IMR-90 (cell line): ENCODE measurements around the gene CDH23. TPM values are rescaled to one million over a fixed set of nuclear protein-coding genes. Genes with fewer than 3 reads are reported as not detected.

Source experiments
- ATAC-seq: fragments of 200-7000 bp; cut with Tn5 transposase; 2 replicates; pipeline ENCODE4 v1.9.1; 2020; ENCODE audit warnings: low read depth, mild to moderate bottlenecking, moderate library complexity
- BruUV-seq: library from RNA; stranded (reverse); fragments of 400-500 nt; replicated peaks from 2 replicates; lab custom pipeline; 2021; lab: Mats Ljungman, UMichigan
- CTCF ChIA-PET: fragments of 300-600 bp; formaldehyde crosslinking; extraction: SDS; loops from one replicate; lab custom pipeline; 2021; ENCODE audit warnings: antibody characterized with exemption; lab: Yijun Ruan, JAX
- POLR2A ChIA-PET: fragments of 300-600 bp; sonication (Branson Sonifier 250); formaldehyde crosslinking; loops from one replicate; lab custom pipeline; 2022; ENCODE audit warnings: antibody characterized with exemption; ENCODE audit not compliant: unreplicated experiment; lab: Charles Lee
- DNase-seq: peaks from one replicate; pipeline ENCODE4 v3.0.0; 2013
- H2AFZ ChIP-seq: replicated peaks from 2 replicates; pipeline ENCODE3; 2013; ENCODE audit warnings: low read length, mild to moderate bottlenecking; ENCODE audit not compliant: poor library complexity
- H2AK5ac ChIP-seq: 2 replicates; pipeline ENCODE4 v1.6.1; 2013; ENCODE audit warnings: low read depth, low read length, inconsistent platforms
- H2AK9ac ChIP-seq: replicated peaks from 2 replicates; pipeline ENCODE3; 2013; ENCODE audit warnings: mild to moderate bottlenecking, low read depth, low read length, moderate library complexity; ENCODE audit not compliant: poor library complexity
- H2BK120ac ChIP-seq: 2 replicates; pipeline ENCODE4 v1.6.1; 2013; ENCODE audit warnings: low read depth, low read length, inconsistent platforms
- H2BK15ac ChIP-seq: 3 replicates; pipeline ENCODE4 v1.6.1; 2013; ENCODE audit warnings: low read depth, low read length, inconsistent platforms
- H2BK20ac ChIP-seq: 2 replicates; pipeline ENCODE4 v1.6.1; 2013; ENCODE audit warnings: low read depth, mild to moderate bottlenecking, inconsistent platforms, low read length, moderate library complexity
- H2BK5ac ChIP-seq: 2 replicates; pipeline ENCODE4 v1.6.1; 2013; ENCODE audit warnings: mild to moderate bottlenecking, low read depth, low read length, inconsistent platforms; ENCODE audit not compliant: poor library complexity, severe bottlenecking
- H3K14ac ChIP-seq: replicated peaks from 2 replicates; pipeline ENCODE4 v1.6.1; 2013; ENCODE audit warnings: low read depth, low read length, inconsistent platforms
- H3K18ac ChIP-seq: 2 replicates; pipeline ENCODE4 v1.6.1; 2013; ENCODE audit warnings: low read depth, low read length, control low read depth
- H3K23ac ChIP-seq: 2 replicates; pipeline ENCODE4 v1.6.1; 2013; ENCODE audit warnings: low read depth, low read length, inconsistent platforms
- H3K27ac ChIP-seq: 2 replicates; pipeline ENCODE4 v1.5.1; 2013; ENCODE audit warnings: mild to moderate bottlenecking, control low read depth, low read length; ENCODE audit not compliant: insufficient read depth
- H3K27me3 ChIP-seq: 2 replicates; pipeline ENCODE4 v1.6.1; 2013; ENCODE audit warnings: low read length; ENCODE audit not compliant: control insufficient read depth, insufficient read depth
- H3K36me3 ChIP-seq: 2 replicates; pipeline ENCODE4 v1.6.1; 2013; ENCODE audit warnings: low read length, mixed read lengths; ENCODE audit not compliant: control insufficient read depth, insufficient read depth
- H3K4ac ChIP-seq: 2 replicates; pipeline ENCODE4 v1.6.1; 2013; ENCODE audit warnings: low read depth, low read length, inconsistent platforms
- H3K4me1 ChIP-seq: 2 replicates; pipeline ENCODE4 v1.6.1; 2013; ENCODE audit warnings: low read length, mixed read lengths; ENCODE audit not compliant: control insufficient read depth, insufficient read depth
- H3K4me2 ChIP-seq: 2 replicates; pipeline ENCODE4 v1.6.1; 2013; ENCODE audit warnings: low read depth, mild to moderate bottlenecking, control low read depth, low read length, moderate library complexity
- H3K4me3 ChIP-seq: 2 replicates; pipeline ENCODE4 v1.5.1; 2013; ENCODE audit warnings: low read depth, mild to moderate bottlenecking, control low read depth, low read length, moderate library complexity; ENCODE audit not compliant: insufficient read depth
- H3K56ac ChIP-seq: 2 replicates; pipeline ENCODE4 v1.6.1; 2013; ENCODE audit warnings: low read length, inconsistent platforms; ENCODE audit not compliant: insufficient read depth; ENCODE audit errors: extremely low read depth
- H3K79me1 ChIP-seq, 2 experiments: 2 replicates each; pipeline ENCODE4 v1.6.1; 2013; ENCODE audit warnings: low read length in 2 of 2, inconsistent platforms in 1 of 2, low read depth in 1 of 2
- H3K9ac ChIP-seq: 2 replicates; pipeline ENCODE4 v1.6.1; 2013; ENCODE audit warnings: low read depth, low read length, control low read depth
- H3K9me1 ChIP-seq: 2 replicates; pipeline ENCODE4 v1.6.1; 2013; ENCODE audit warnings: low read length, inconsistent platforms; ENCODE audit not compliant: insufficient read depth
- H3K9me3 ChIP-seq: 2 replicates; pipeline ENCODE4 v1.6.1; 2013; ENCODE audit warnings: low read length; ENCODE audit not compliant: control insufficient read depth, insufficient read depth
- H4K20me1 ChIP-seq: 2 replicates; pipeline ENCODE4 v1.6.1; 2013; ENCODE audit warnings: low read length, inconsistent platforms; ENCODE audit not compliant: insufficient read depth
- H4K5ac ChIP-seq: 2 replicates; pipeline ENCODE4 v1.6.1; 2013; ENCODE audit warnings: mild to moderate bottlenecking, low read depth, low read length, control low read depth
- H4K8ac ChIP-seq, 2 experiments: 2 replicates each; pipeline ENCODE4 v1.6.1; 2013; ENCODE audit warnings: low read depth in 2 of 2, low read length in 2 of 2, control low read depth in 1 of 2, inconsistent platforms in 1 of 2
- H4K91ac ChIP-seq: 2 replicates; pipeline ENCODE4 v1.6.1; 2013; ENCODE audit warnings: low read depth, low read length, inconsistent platforms; ENCODE audit not compliant: insufficient read depth
- BHLHE40 ChIP-seq: fragments of 150-350 bp; IDR thresholded peaks from 2 replicates; pipeline ENCODE4 v1.6.1; 2016; ENCODE audit warnings: mild to moderate bottlenecking, low read depth, low read length
- CEBPB ChIP-seq: IDR thresholded peaks from 2 replicates; pipeline ENCODE4 v1.6.1; 2012; ENCODE audit warnings: low read depth, low read length, improper control_type of control experiment
- FOS ChIP-seq: fragments of 150-350 bp; IDR thresholded peaks from 2 replicates; pipeline ENCODE4 v1.6.1; 2016; ENCODE audit warnings: low read depth, low read length
- MAZ ChIP-seq: IDR thresholded peaks from 2 replicates; pipeline ENCODE4 v1.6.1; 2012; ENCODE audit warnings: low read depth, mild to moderate bottlenecking, low read length, improper control_type of control experiment, moderate library complexity, borderline replicate concordance
- MXI1 ChIP-seq: IDR thresholded peaks from 2 replicates; pipeline ENCODE4 v1.6.1; 2012; ENCODE audit warnings: low read depth, mild to moderate bottlenecking, low read length, moderate library complexity, borderline replicate concordance
- NFE2L2 ChIP-seq: fragments of 150-350 bp; IDR thresholded peaks from 2 replicates; pipeline ENCODE4 v1.6.1; 2016; ENCODE audit warnings: low read depth, mild to moderate bottlenecking, low read length
- RFX5 ChIP-seq: IDR thresholded peaks from 2 replicates; pipeline ENCODE4 v1.8.0; 2012; ENCODE audit warnings: low read depth, mild to moderate bottlenecking, low read length, moderate library complexity
- WGBS, 2 experiments: methylation state at CpG; one replicate each; pipeline versions ENCODE4 v1.1.5 to v1.1.7; 2013; ENCODE audit warnings: missing lambda C conversion rate in 2 of 2; ENCODE audit not compliant: insufficient read length in 1 of 2; ENCODE audit errors: extremely low coverage in 2 of 2; 5-methylcytosine and 5-hydroxymethylcytosine counted together
- dilution Hi-C: fragments of 300-500 bp; cut with HindIII; formaldehyde crosslinking; loops from one replicate; pipeline ENCODE4 v1.14.3; 2018; ENCODE audit warnings: low sequenced_read_pairs; ENCODE audit not compliant: unreplicated experiment
- in situ Hi-C: fragments of 300-500 bp; cut with MboI; formaldehyde crosslinking; loops from 3 replicates; pipeline ENCODE4 v1.14.3; 2019; ENCODE audit warnings: low sequenced_read_pairs, inconsistent platforms, mixed read lengths
- intact Hi-C: fragments of 100-400 bp; cut with micrococcal nuclease; formaldehyde crosslinking; loops from 2 replicates; pipeline ENCODE4 v1.10.0; 2022
- polyA plus RNA-seq, 3 experiments: library from polyadenylated mRNA; depleted of rRNA; stranded (reverse); fragments of >200 nt; gene quantifications; 2 replicates each; pipeline ENCODE4 v1.2.3, GENCODE V29; 2012; ENCODE audit warnings: low replicate concordance in 1 of 3
- total RNA-seq: library from RNA; depleted of rRNA; stranded (reverse); fragments of >200 nt; gene quantifications from 2 replicates; pipeline ENCODE4 v1.2.3, GENCODE V29; 2012
- TF ChIP-seq, protein P1 (sequence below): conservative IDR thresholded peaks from 2 replicates; pipeline ENCODE4 v1.5.1; 2012; ENCODE audit warnings: mild to moderate bottlenecking, low read depth, low read length, improper control_type of control experiment

Gene CDH23
- total and polyA plus RNA-seq, 2 of the 4 experiments (the other 2 are of a cell fraction) = under 0.01 to 0.03 TPM

DNA sequence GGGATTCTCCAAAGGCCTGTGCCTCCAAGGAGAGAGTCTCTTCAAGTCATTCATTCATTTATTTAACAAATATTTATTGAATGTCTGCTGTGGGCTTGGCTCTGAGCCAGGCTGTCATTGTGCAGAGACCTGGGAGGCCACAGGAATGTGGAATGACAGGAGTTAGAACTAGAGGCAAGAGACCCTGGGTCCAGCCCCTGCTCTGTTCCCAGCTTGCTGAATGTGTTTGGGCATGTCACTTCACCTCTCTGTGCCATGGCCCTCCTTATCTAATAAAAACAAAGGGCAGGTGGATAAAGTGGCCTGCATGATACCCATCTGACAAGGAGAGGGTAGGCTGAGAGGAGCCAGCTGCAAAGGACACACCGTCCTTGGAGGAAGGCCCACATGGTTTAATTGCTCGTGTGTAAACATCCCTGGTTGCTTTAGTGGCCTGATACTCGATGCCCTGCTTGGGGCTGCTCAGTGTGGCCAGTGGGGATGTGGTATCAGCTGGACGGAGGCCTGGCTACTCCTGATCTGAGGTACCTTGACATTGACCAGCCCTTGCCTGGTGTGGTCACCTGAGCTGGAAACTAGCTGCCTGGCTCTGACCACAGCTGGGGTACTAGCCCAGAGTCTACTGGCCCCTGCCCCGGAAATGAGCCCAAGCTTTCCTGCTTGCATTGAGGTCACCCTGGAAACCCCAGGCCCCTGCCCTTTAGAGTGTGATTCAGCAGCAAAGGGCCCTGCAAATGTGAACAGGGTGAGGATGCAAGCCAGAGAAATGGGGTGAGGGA lies 116.2 kb downstream of the CDH23 start:
- ChIA-PET POLR2A (no interaction called here), CTCF (no interaction called here)
- no TSS peak for BruUV-seq
- Histone ChIP-seq H2AK5ac (no peak overlapping the region), H3K4me3 (no peak overlapping the region), H3K9ac (no peak overlapping the region), H3K23ac (no peak overlapping the region), H2BK15ac (no peak overlapping the region), H4K5ac (no peak overlapping the region), H3K4me1 (no peaks in the 10 kb centered on the region), H3K9me3 (peaks cover 2% of the 10 kb centered on the region; the same call in 1 of the 2 replicates), H3K79me1 (no peaks in the 10 kb centered on the region), H4K20me1 (no peaks in the 10 kb centered on the region), H3K27ac (no peak overlapping the region), H2BK120ac (no peak overlapping the region), H2AK9ac (no peak overlapping the region), H2BK20ac (no peak overlapping the region), H4K91ac (no peak overlapping the region), H3K9me1 (no peaks in the 10 kb centered on the region), H3K4me2 (no peak overlapping the region), H4K8ac (no peak overlapping the region), H3K27me3 (peaks cover 14% of the 10 kb centered on the region), H3K18ac (no peak overlapping the region), H3K14ac (no peak overlapping the region), H3K36me3 (no peaks in the 10 kb centered on the region), H3K4ac (no peak overlapping the region), H2AFZ (no peak overlapping the region), H2BK5ac (no peak overlapping the region), H3K56ac (no peak overlapping the region)
- dilution Hi-C loops = no loop called here
- no peak for DNase-seq
- in situ Hi-C loops = no loop called here
- no peak for TF ChIP-seq CEBPB
- TF ChIP-seq, protein P1, sequence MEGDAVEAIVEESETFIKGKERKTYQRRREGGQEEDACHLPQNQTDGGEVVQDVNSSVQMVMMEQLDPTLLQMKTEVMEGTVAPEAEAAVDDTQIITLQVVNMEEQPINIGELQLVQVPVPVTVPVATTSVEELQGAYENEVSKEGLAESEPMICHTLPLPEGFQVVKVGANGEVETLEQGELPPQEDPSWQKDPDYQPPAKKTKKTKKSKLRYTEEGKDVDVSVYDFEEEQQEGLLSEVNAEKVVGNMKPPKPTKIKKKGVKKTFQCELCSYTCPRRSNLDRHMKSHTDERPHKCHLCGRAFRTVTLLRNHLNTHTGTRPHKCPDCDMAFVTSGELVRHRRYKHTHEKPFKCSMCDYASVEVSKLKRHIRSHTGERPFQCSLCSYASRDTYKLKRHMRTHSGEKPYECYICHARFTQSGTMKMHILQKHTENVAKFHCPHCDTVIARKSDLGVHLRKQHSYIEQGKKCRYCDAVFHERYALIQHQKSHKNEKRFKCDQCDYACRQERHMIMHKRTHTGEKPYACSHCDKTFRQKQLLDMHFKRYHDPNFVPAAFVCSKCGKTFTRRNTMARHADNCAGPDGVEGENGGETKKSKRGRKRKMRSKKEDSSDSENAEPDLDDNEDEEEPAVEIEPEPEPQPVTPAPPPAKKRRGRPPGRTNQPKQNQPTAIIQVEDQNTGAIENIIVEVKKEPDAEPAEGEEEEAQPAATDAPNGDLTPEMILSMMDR = no peak
- no peak for TF ChIP-seq MXI1
- no peak for TF ChIP-seq BHLHE40
- TF ChIP-seq MAZ = no peak
- no peak for TF ChIP-seq RFX5
- TF ChIP-seq NFE2L2 = no peak
- no peak for TF ChIP-seq FOS
- WGBS, 2 experiments = 20% methylated on average over 2 of the region's 5 CpGs; no CpG with 5 or more reads in 1 of the 2 experiments
- no peak for ATAC-seq
- intact Hi-C loops = no loop called here
